ENCODE results near the gene MX2. TPM values are rescaled to one million over a fixed set of nuclear protein-coding genes. Genes with fewer than 3 reads are reported as not detected.

Gene MX2
- total and polyA plus RNA-seq, 4 donors: 0.69 to 4.7 (median 2.2) TPM

GRCh38 chr21:41358193-41359166 lies 3.3 kb upstream of the MX2 start:
- H3K4me3 ChIP-seq (ENCODE audit: low read depth in 1 of 3, low read length in 3 of 3): no peak overlapping the region
- no peak overlapping the region for H3K27ac ChIP-seq (ENCODE audit: low read depth in 1 of 2, low read length in 2 of 2)
- DNase-seq (ENCODE audit: low spot score): no peak
- 84% methylated on average over 9 of the region's 9 CpGs for WGBS
- TF ChIP-seq RXRA (IDR thresholded peaks at IDR 0.05) (no peak), HNF4G (IDR thresholded peaks at IDR 0.05) (no peak), HNF4A (conservative IDR thresholded peaks at IDR 0.05) (no peak), CTCF (IDR thresholded peaks at IDR 0.05; ENCODE audit: low read depth, low read length, missing input control) (no peak), TAF1 (conservative IDR thresholded peaks at IDR 0.05) (no peak), FOXA2 (IDR thresholded peaks at IDR 0.05) (no peak), GABPA (IDR thresholded peaks at IDR 0.05 in 1 of 2, conservative IDR thresholded peaks at IDR 0.05 in 1 of 2) (no peak), JUND (IDR thresholded peaks at IDR 0.05) (no peak), ATF3 (IDR thresholded peaks at IDR 0.05) (no peak), NR2F2 (IDR thresholded peaks at IDR 0.05) (no peak), EGR1 (IDR thresholded peaks at IDR 0.05; ENCODE audit: low read depth in 2 of 2) (no peak), MAX (IDR thresholded peaks at IDR 0.05) (no peak), ZBTB33 (IDR thresholded peaks at IDR 0.05) (no peak), RAD21 (IDR thresholded peaks at IDR 0.05) (no peak)
- no peak overlapping the region for H3K9ac ChIP-seq (ENCODE audit: low read depth in 1 of 2, low read length in 2 of 2)
- no peaks in the 10 kb centered on the region for H3K36me3 ChIP-seq (ENCODE audit: control insufficient read depth in 4 of 4, insufficient read depth in 3 of 4, low read depth in 1 of 4, low read length in 3 of 4)
- no peaks in the 10 kb centered on the region for H3K27me3 ChIP-seq (ENCODE audit: control insufficient read depth in 4 of 4, insufficient read depth in 4 of 4, low read length in 3 of 4)
- H3K4me1 ChIP-seq (ENCODE audit: control insufficient read depth in 4 of 4, insufficient read depth in 4 of 4, low read length in 3 of 4): peaks cover 0 to 4% (median 0%) of the 10 kb centered on the region in 4 donors
- H3K9me3 ChIP-seq (ENCODE audit: control insufficient read depth in 4 of 4, low read length in 3 of 4): no peaks in the 10 kb centered on the region

- Histone ChIP-seq H3K4me1 (ENCODE audit: control insufficient read depth in 4 of 4, insufficient read depth in 4 of 4, low read length in 3 of 4) (peaks cover 0 to 4% (median 0%) of the 10 kb centered on the region in 4 donors), H3K9ac (ENCODE audit: low read depth in 1 of 2, low read length in 2 of 2) (no peak overlapping the region), H3K27ac (ENCODE audit: low read depth in 1 of 2, low read length in 2 of 2) (no peak overlapping the region), H3K36me3 (ENCODE audit: control insufficient read depth in 4 of 4, insufficient read depth in 3 of 4, low read depth in 1 of 4, low read length in 3 of 4) (no peaks in the 10 kb centered on the region), H3K4me3 (ENCODE audit: low read depth in 1 of 3, low read length in 3 of 3) (no peak overlapping the region), H3K9me3 (ENCODE audit: control insufficient read depth in 4 of 4, low read length in 3 of 4) (no peaks in the 10 kb centered on the region), H3K27me3 (ENCODE audit: control insufficient read depth in 4 of 4, insufficient read depth in 4 of 4, low read length in 3 of 4) (no peaks in the 10 kb centered on the region)
- 79% methylated on average over 12 of the region's 12 CpGs for WGBS
- no peak for DNase-seq (ENCODE audit: low spot score)
- TF ChIP-seq NR2F2 (IDR thresholded peaks at IDR 0.05): no peak
- TF ChIP-seq HNF4A (conservative IDR thresholded peaks at IDR 0.05): no peak
- TF ChIP-seq FOXA2 (IDR thresholded peaks at IDR 0.05): no peak
- no peak for TF ChIP-seq RXRA (IDR thresholded peaks at IDR 0.05)
- TF ChIP-seq FOXA1 (IDR thresholded peaks at IDR 0.05): no peak
- no peak for TF ChIP-seq TAF1 (conservative IDR thresholded peaks at IDR 0.05)
- no peak for TF ChIP-seq ATF3 (IDR thresholded peaks at IDR 0.05)
- no peak for TF ChIP-seq CTCF (IDR thresholded peaks at IDR 0.05; ENCODE audit: low read depth, low read length, missing input control)
- TF ChIP-seq GABPA (IDR thresholded peaks at IDR 0.05 in 1 of 2, conservative IDR thresholded peaks at IDR 0.05 in 1 of 2): no peak
- TF ChIP-seq RAD21 (IDR thresholded peaks at IDR 0.05): no peak
- no peak for TF ChIP-seq ZBTB33 (IDR thresholded peaks at IDR 0.05)
- TF ChIP-seq REST (IDR thresholded peaks at IDR 0.05): no peak
- TF ChIP-seq JUND (IDR thresholded peaks at IDR 0.05): no peak
These were observed 2.5 kb upstream of the MX2 start for GRCh38 chr21:41359286-41359685.
